ENCODE data around the gene EDNRA. TPM values are rescaled to one million over a fixed set of nuclear protein-coding genes. Genes with fewer than 3 reads are reported as not detected.

The EDNRA gene
- total RNA-seq, 1 experiment from 2014 or later = 0.73 TPM

DNA sequence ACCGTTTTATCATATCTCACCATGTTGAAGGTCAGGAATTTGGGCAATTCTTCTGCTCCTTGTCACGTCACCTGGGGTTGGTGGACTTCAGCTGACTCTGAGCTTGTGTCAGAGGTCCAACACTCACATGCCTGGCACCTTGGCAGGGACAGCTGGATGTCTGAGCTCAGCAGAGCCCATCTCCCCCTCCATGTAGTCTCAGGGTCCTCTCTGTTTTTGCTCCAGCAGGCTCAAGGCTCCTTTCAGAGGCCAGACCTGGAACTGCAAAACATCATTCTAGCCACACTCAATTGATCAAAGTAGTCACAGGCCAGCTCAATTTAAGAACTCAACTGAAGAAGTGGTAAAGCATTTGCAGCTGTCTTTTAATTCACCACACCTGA, 45.4 kb downstream of the EDNRA start:
- POLR2A ChIA-PET = no interaction called here
- intact Hi-C loops (cut with micrococcal nuclease; ENCODE audit: unreplicated experiment) = no loop called here
- peaks cover 12% of the 10 kb centered on the region for H3K4me1 ChIP-seq
- no peaks in the 10 kb centered on the region for H3K27me3 Mint-ChIP-seq (ENCODE audit: insufficient read depth, unreplicated experiment)
- H3K27ac Mint-ChIP-seq (ENCODE audit: unreplicated experiment) = no peak overlapping the region
- no TSS peak for BruUV-seq (replicated peaks)
- H3K4me3 ChIP-seq (ENCODE audit: low read depth, low read length) = no peak overlapping the region
- TF ChIP-seq, protein P1, sequence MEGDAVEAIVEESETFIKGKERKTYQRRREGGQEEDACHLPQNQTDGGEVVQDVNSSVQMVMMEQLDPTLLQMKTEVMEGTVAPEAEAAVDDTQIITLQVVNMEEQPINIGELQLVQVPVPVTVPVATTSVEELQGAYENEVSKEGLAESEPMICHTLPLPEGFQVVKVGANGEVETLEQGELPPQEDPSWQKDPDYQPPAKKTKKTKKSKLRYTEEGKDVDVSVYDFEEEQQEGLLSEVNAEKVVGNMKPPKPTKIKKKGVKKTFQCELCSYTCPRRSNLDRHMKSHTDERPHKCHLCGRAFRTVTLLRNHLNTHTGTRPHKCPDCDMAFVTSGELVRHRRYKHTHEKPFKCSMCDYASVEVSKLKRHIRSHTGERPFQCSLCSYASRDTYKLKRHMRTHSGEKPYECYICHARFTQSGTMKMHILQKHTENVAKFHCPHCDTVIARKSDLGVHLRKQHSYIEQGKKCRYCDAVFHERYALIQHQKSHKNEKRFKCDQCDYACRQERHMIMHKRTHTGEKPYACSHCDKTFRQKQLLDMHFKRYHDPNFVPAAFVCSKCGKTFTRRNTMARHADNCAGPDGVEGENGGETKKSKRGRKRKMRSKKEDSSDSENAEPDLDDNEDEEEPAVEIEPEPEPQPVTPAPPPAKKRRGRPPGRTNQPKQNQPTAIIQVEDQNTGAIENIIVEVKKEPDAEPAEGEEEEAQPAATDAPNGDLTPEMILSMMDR (IDR thresholded peaks at IDR 0.05; ENCODE audit: insufficient read depth in 1 of 2, low read depth in 1 of 2, low read length in 1 of 2, severe bottlenecking in 1 of 2, unreplicated experiment in 1 of 2) = peak in 1 of 2 experiments; percentile 4
- H3K9me3 ChIP-seq = no peaks in the 10 kb centered on the region
- H3K36me3 ChIP-seq (ENCODE audit: control insufficient read depth, insufficient read depth, low read length) = no peaks in the 10 kb centered on the region
- no peaks in the 10 kb centered on the region for H3K27me3 ChIP-seq (replicated peaks; ENCODE audit: control insufficient read depth, insufficient read depth, low read length)
- H3K4me3 Mint-ChIP-seq (ENCODE audit: unreplicated experiment) = no peak overlapping the region
- no peaks in the 10 kb centered on the region for H3K4me1 Mint-ChIP-seq (ENCODE audit: low read depth, unreplicated experiment)
- CTCF ChIA-PET = no interaction called here
- no peaks in the 10 kb centered on the region for H3K9me3 Mint-ChIP-seq (ENCODE audit: unreplicated experiment)
- H3K36me3 Mint-ChIP-seq (ENCODE audit: insufficient read depth, unreplicated experiment) = no peaks in the 10 kb centered on the region
- DNase-seq = no peak

DNA sequence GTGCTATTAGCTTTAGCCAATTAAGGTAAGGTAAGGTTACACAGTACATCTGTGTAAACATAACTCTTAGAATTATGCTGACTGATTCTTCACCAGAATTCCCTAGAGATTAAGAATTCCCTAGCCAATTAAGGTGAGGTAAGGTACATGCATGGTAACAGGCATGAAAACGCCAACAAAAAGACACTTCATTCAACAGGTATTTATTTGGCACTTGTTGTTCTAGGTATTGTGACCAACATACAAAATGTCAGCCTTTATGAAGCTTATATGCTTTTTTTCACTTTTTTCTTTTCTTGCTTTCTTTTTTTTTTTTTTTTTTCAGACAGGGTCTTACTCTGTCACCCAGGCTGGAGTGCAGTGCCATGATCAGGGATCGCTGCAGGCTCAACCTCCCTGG, 47.2 kb downstream of the EDNRA start:
- POLR2A ChIA-PET = no interaction called here
- Histone ChIP-seq H3K9me3 (no peaks in the 10 kb centered on the region), H3K36me3 (ENCODE audit: control insufficient read depth, insufficient read depth, low read length) (no peaks in the 10 kb centered on the region), H3K4me1 (peaks cover 21% of the 10 kb centered on the region), H3K27me3 (replicated peaks; ENCODE audit: control insufficient read depth, insufficient read depth, low read length) (no peaks in the 10 kb centered on the region), H3K4me3 (ENCODE audit: low read depth, low read length) (no peak overlapping the region)
- BruUV-seq (replicated peaks) = no TSS peak
- TF ChIP-seq, protein P1 (IDR thresholded peaks at IDR 0.05; ENCODE audit: insufficient read depth in 1 of 2, low read depth in 1 of 2, low read length in 1 of 2, severe bottlenecking in 1 of 2, unreplicated experiment in 1 of 2) = no peak
- no peaks in the 10 kb centered on the region for H3K9me3 Mint-ChIP-seq (ENCODE audit: unreplicated experiment)
- CTCF ChIA-PET = interaction anchor here (1.2 kb wide), 1 partner anchor 9 kb away, joined by 5 read pairs; no protein-coding TSS in a partner anchor
- intact Hi-C loops (cut with micrococcal nuclease; ENCODE audit: unreplicated experiment) = no loop called here
- H3K27me3 Mint-ChIP-seq (ENCODE audit: insufficient read depth, unreplicated experiment) = no peaks in the 10 kb centered on the region
- DNase-seq = no peak
- no peak overlapping the region for H3K4me3 Mint-ChIP-seq (ENCODE audit: unreplicated experiment)
- no peaks in the 10 kb centered on the region for H3K36me3 Mint-ChIP-seq (ENCODE audit: insufficient read depth, unreplicated experiment)
- H3K4me1 Mint-ChIP-seq (ENCODE audit: low read depth, unreplicated experiment) = no peaks in the 10 kb centered on the region
- peak overlapping the region; percentile 32 for H3K27ac Mint-ChIP-seq (ENCODE audit: unreplicated experiment)

DNA sequence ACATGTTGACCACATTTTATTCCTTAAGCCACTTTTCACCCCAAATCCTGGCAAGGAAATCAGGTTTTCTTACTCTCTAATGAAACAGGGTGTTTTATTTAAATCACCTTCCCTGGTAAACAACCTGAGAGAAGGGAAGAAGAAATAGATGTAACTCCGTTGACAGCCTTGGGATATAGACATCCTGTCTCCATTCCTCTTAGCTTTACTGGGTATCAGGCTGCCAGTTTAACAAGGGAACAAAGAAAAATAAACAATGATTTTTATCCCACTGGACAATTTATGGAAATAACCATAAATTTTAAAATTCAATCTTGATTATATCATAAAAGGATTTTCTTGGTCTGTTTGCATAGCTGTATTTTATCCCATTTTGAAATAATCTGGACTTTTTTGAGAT, 49.2 kb downstream of the EDNRA start:
- BruUV-seq (replicated peaks) = no TSS peak
- no peak overlapping the region for H3K27ac Mint-ChIP-seq (ENCODE audit: unreplicated experiment)
- CTCF ChIA-PET = no interaction called here
- peaks cover 41% of the 10 kb centered on the region for H3K4me1 ChIP-seq
- H3K36me3 Mint-ChIP-seq (ENCODE audit: insufficient read depth, unreplicated experiment) = no peaks in the 10 kb centered on the region
- no peaks in the 10 kb centered on the region for H3K9me3 ChIP-seq
- POLR2A ChIA-PET = no interaction called here
- H3K36me3 ChIP-seq (ENCODE audit: control insufficient read depth, insufficient read depth, low read length) = no peaks in the 10 kb centered on the region
- no peak overlapping the region for H3K4me3 ChIP-seq (ENCODE audit: low read depth, low read length)
- H3K27me3 Mint-ChIP-seq (ENCODE audit: insufficient read depth, unreplicated experiment) = no peaks in the 10 kb centered on the region
- H3K27me3 ChIP-seq (replicated peaks; ENCODE audit: control insufficient read depth, insufficient read depth, low read length) = no peaks in the 10 kb centered on the region
- TF ChIP-seq, protein P1 (IDR thresholded peaks at IDR 0.05; ENCODE audit: insufficient read depth in 1 of 2, low read depth in 1 of 2, low read length in 1 of 2, severe bottlenecking in 1 of 2, unreplicated experiment in 1 of 2) = no peak
- no peaks in the 10 kb centered on the region for H3K9me3 Mint-ChIP-seq (ENCODE audit: unreplicated experiment)
- no peak for DNase-seq
- no peak overlapping the region for H3K4me3 Mint-ChIP-seq (ENCODE audit: unreplicated experiment)
- intact Hi-C loops (cut with micrococcal nuclease; ENCODE audit: unreplicated experiment) = no loop called here
- peaks cover 12% of the 10 kb centered on the region for H3K4me1 Mint-ChIP-seq (ENCODE audit: low read depth, unreplicated experiment)
